PC-3 (cell line): ENCODE results near the gene ZFP1.

Experiments used
- CTCF ChIP-seq: fragments of 300-600 bp; sonication (generic); conservative IDR thresholded peaks from 2 replicates; pipeline ENCODE4 v1.5.1; 2017; ENCODE audit warnings: antibody characterized with exemption, low read depth, mild to moderate bottlenecking, low read length
- EZH2 ChIP-seq: fragments of 300-600 bp; sonication (generic); IDR thresholded peaks from one replicate; pipeline ENCODE4 v1.6.1; 2017; ENCODE audit warnings: antibody characterized with exemption, mild to moderate bottlenecking, low read length; ENCODE audit not compliant: unreplicated experiment

- no peak for TF ChIP-seq CTCF
- TF ChIP-seq EZH2: no peak
These were observed 43.5 kb upstream of the ZFP1 start for GRCh38 chr16:75104836-75105235.
